Stimulated activated CD4-positive, alpha-beta T cell treated with anti-CD3 and anti-CD28 coated beads, Interleukin-12 subunit alpha, Interleukin-12 subunit beta, amount 100 ng/mL, for 48 hours (primary cell): ENCODE data around the gene RPL38.
A peak's percentile ranks its signal among the peaks of the same experiment; 100 is the strongest.
"Not testable (repeated sequence)": the region's sequence is repeated elsewhere in the genome, so short reads cannot be mapped to it uniquely, and the experiment has no call there.

Source experiments
- DNase-seq, 3 donors: peaks; one replicate each; pipeline ENCODE4 v3.0.0-alpha.2; 2020; ENCODE audit warnings: low read depth in 2 of 3, low spot score in 1 of 3

RPL38 gene

GRCh38 chr17:74183411-74183810 is 20.1 kb upstream of the RPL38 start:
- DNase-seq = no peak

DNA sequence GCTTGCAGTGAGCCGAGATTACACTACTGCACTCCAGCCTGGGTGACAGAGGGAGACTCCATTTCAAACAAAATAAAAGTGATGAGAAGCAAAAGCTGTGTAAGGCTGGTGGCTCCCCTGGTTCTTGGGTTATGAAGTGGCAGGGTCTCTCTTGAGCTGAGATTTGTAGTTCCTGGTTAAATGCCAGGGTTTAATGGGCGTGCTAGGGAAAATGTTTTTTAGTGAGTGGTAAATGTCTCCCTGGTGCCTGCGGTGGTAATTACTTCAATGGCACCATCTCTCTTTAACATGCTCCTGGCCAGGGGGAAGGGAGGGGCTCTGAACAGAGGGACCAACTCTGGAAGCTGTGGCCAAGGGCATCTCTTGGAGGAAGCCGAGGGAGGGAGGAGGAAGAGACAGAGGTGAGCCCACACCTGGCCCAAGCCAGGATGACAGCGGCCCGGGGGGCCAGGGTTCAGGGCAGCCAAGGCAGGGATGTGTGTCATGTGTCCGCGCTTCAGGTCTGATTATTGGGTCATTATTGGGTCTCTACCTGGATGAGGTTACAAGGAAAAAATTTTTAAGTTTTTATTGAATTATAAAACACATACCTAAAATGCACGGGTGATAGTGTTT is 17.8 kb upstream of the RPL38 start:
- no peak for DNase-seq

DNA sequence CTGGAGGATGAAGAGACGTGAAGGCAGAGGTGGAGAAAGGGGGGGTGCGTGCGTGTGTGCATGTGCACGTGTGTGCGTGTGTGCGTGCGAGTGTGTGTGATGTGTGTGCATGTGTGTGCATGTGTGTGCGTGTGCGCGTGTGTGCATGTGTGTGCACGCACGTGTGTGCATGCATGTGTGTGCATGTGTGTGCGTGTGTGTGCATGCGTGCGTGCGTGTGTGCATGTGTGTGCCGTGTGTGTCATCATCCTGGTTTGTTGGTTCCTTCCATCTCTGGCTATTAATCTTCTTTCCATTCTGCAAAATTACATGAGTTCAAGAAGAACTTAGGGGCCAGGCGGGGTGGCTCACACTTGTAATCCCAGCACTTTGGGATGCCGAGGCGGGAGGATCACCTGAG is 17.0 kb upstream of the RPL38 start:
- DNase-seq = no peak

DNA sequence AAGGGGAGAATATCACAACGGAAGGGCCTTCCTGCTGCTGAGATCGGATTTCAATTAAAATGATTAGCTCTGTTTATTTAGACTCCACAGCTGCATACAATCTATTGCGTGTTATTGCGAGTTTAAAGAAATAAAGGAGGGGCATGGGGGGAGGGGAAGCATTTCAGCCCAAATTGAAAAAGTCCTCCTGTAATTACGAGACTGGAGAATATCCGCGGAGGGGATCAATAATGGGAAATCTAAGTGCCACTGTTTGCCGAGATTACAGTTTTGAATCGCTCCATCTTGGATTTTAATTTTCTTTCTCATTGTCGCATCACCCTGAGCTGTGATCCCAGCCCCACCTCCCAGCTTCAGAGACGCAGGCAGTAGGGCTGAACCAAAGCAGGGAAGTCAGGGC is 15.7 kb upstream of the RPL38 start:
- DNase-seq = no peak

DNA sequence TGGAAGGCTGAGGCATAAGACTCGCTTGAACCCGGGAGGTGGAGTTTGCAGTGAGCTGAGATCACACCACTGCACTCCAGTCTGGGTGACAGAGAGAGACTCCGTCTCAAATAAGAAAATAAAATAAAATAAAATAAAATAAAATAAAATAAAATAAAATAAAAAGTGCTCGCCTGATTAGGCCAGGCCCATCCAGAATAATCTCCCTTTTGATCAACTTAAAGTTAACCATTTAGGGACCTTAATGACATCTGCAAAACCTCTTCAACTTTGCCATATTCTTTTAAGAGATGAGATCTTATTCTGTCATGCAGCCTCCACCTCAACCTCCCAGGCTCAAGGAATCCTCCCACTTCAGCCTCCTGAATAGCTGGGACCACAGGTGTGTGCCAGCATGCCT is 14.8 kb upstream of the RPL38 start:
- not testable (repeated sequence) for DNase-seq

DNA sequence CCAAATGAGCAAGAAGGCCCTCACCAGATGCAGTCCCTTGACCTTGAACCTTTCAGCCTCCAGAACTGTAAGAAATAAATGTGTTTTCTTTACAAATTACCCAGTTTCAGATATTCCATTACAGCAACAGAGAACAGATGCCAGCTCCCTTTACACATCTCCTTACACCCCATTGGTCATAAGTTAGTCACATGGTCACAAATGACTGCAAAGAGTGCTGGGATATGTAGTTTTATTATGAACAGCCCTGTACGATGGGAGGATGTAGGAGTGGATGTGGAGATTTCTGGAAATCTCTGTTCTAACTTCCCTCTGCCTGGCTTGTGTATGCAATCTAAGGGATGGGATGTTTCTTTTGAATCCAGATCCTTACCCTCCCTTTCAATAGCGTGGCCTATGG is 13.3 kb upstream of the RPL38 start:
- DNase-seq = no peak

DNA sequence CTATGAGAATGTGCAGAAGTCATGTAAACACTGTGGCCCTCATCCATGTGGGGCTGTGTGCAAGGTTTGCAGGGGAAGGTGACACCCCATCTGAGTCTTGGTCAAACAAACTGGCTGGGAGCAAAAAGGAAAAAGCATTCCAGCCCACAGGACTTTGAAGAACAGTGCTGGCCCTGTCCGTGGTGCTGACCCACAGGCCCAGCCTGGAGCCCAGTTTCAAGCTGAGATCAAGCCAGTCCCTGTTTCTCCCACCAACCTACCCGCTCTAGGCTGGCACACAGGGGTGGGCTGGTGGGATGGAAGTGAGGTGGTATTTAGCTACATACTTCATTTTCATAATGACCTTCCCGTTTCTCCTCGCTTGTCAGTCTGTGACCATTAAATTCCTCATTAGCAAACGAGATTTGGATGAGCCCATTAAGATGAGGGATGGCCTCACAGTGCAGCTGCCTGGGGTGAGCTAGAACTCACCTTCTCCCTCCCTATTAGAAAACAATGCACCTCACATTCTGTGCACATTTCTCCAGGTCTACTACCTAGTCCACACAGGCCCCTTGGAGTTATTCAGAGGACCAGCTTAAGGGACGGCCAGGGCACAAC is 12.6 kb upstream of the RPL38 start:
- DNase-seq = no peak

DNA sequence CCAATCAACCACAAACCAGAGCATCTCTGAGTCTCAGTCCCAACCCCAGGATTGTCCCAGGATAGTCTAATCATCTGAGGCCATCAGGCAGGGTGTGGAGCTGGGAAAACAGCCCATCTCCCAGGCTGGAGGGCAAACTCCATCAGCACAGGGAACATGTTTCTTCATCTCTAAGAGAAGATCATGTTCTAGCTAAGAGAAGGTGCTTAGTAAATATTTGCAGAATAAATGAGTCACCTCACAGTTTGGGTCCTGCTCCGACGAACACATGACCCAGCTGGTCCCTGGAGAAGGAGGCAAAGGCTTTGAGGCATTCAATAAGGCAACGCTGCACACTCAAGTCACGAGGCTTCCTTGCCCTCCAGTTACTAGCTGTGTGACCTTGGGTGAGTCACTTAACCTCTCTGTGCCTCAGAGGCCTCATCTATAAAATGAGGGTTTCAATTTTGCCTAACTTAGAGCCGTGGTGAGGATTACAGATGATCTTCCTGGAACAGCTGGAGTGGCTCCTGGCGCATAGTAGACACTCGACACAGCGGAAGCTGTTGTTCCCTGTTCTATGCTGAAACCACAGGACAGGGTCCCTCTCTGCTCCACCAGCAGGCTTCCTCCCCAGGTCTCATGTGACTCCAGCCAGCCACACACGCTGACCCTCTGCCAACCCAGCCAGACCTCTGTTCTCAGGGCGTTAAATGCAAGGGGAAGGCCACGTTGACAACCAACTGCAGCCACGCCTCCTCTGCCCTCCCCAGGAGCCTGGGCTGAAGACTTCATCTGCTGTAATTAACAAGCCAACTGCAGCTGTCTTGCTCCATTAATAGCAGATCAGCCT is 10.3 kb upstream of the RPL38 start:
- no peak for DNase-seq

- DNase-seq = no peak
Measured at GRCh38 chr17:74194682-74195081, 8.8 kb upstream of the RPL38 start.

DNA sequence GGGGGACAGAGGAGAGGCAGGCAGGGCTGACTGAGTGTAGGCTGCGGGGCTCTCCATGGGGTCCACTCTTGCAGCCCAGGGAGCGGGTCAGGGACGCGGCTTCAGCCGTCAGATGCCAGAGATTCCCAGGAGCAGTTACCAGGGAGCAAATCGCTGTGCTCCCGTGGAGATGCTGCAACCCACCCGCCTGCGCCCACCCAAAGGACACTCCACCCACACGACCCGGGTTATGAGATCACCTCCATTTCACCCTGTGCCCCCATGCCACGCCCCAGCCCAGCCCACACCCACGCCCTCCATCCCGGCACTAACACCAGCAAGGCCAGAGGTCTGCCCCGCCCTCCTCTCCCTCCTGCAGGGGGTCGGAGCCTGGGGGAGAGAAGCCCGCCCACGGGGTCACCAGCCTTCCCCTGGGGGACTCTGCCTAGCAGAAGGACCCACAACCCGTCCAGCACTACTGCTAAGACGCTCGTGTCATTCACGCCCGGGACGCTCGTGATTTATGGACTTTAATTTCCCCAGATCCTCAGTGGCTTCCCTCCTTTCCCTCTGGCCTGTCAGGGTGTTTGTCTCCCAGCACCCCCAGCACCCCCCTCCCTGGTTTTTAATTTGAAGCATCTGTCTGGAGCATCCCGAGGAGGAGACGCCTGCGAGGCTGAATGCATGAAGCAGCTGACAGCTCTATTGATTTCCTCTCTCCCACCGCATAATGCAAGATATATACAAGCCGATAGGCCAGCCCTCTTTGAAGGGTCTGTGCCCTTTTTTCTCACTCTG is 6.7 kb upstream of the RPL38 start:
- DNase-seq = no peak

- DNase-seq = no peak
Measured at GRCh38 chr17:74197801-74198200, 5.7 kb upstream of the RPL38 start.

- no peak for DNase-seq
Measured at GRCh38 chr17:74198694-74199093, 4.8 kb upstream of the RPL38 start.

GRCh38 chr17:74199306-74200092 is 4.0 kb upstream of the RPL38 start:
- DNase-seq = peak in 1 of 3 donors; percentile 71

- no peak for DNase-seq
Measured at GRCh38 chr17:74200112-74200511, 3.4 kb upstream of the RPL38 start.

- no peak for DNase-seq
Measured at GRCh38 chr17:74201250-74201649, 2.2 kb upstream of the RPL38 start.

DNA sequence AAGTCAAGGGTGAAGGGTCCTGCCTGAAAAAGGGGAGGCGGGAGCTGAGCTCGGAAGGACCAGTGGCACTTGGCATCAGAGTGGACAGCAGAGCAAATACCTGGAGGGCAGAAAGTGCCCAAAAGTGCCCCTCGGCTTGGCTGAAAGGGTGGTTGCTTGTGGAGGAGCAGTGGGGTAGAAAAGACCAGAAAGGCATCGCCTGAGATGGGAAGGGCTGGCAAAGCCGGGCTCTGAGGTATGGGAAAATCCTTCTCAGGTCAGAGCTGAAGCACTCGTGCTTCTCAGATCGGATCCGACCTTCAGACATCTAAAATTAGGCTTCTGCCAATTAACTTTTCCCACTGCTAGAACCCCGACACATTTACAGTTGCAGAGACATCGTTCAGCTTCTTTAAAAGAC is 1.5 kb upstream of the RPL38 start:
- no peak for DNase-seq

- DNase-seq = no peak
Measured at GRCh38 chr17:74202938-74203337, 540 bp upstream of the RPL38 start.

DNA sequence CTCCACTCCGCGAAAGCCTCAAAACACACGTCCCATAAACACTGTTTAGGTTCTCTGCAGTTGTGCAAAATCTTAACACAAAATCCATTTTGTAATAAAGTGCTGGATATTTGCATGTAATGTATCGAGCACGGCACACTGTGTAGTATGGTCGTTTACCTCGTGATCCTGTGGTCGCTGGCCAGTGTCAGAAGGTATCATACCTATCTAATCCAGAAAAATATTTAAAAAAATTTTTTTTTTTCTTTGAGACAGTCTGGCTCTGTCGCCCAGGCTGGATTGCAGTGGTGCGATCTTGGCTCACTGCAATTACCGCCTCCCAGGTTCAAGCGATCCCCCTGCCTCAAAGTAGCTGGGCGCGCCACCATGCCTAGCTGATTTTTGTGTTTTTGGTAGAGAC is 996 bp downstream of the RPL38 start:
- no peak for DNase-seq

- DNase-seq = no peak
Measured at GRCh38 chr17:74205274-74205673, 1.8 kb downstream of the RPL38 start.

GRCh38 chr17:74206332-74206818 is 2.9 kb downstream of the RPL38 start:
- no peak for DNase-seq
